Measurements from ENCODE around the gene TMEM130.

DNA sequence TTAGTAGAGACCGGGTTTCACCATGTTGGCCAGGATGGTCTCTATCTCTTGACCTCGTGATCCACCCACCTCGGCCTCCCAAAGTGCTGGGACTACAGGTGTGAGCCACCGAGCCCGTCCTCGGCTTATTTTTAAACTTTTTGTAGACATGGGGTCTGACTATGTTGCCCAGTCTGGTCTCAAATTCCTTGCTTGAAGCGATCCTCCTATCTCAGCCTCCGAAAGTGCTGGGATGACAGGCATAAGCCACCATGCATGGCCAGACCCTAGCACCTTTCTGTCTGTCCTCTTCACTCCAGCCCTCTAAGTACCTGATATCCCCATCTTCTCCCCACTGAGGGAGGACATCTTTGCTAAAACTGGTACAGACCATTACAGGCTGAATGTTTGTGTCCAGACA lies 41.4 kb downstream of the TMEM130 start:
- TF ChIP-seq, protein P1, sequence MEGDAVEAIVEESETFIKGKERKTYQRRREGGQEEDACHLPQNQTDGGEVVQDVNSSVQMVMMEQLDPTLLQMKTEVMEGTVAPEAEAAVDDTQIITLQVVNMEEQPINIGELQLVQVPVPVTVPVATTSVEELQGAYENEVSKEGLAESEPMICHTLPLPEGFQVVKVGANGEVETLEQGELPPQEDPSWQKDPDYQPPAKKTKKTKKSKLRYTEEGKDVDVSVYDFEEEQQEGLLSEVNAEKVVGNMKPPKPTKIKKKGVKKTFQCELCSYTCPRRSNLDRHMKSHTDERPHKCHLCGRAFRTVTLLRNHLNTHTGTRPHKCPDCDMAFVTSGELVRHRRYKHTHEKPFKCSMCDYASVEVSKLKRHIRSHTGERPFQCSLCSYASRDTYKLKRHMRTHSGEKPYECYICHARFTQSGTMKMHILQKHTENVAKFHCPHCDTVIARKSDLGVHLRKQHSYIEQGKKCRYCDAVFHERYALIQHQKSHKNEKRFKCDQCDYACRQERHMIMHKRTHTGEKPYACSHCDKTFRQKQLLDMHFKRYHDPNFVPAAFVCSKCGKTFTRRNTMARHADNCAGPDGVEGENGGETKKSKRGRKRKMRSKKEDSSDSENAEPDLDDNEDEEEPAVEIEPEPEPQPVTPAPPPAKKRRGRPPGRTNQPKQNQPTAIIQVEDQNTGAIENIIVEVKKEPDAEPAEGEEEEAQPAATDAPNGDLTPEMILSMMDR (IDR thresholded peaks at IDR 0.05; ENCODE audit: poor library complexity, severe bottlenecking) = no peak
- no peak for TF ChIP-seq EP300 (conservative IDR thresholded peaks at IDR 0.05; ENCODE audit: poor library complexity, severe bottlenecking)
- no peak for TF ChIP-seq POLR2AphosphoS5 (IDR thresholded peaks at IDR 0.05)
- no peak for TF ChIP-seq MXI1 (conservative IDR thresholded peaks at IDR 0.05; ENCODE audit: poor library complexity, severe bottlenecking)
- no peak for TF ChIP-seq EZH2 (IDR thresholded peaks at IDR 0.05; ENCODE audit: borderline replicate concordance, insufficient read depth, low read length, poor library complexity, severe bottlenecking)
- no peak for TF ChIP-seq SMC3 (conservative IDR thresholded peaks at IDR 0.05; ENCODE audit: poor library complexity)
- TF ChIP-seq, protein P2, sequence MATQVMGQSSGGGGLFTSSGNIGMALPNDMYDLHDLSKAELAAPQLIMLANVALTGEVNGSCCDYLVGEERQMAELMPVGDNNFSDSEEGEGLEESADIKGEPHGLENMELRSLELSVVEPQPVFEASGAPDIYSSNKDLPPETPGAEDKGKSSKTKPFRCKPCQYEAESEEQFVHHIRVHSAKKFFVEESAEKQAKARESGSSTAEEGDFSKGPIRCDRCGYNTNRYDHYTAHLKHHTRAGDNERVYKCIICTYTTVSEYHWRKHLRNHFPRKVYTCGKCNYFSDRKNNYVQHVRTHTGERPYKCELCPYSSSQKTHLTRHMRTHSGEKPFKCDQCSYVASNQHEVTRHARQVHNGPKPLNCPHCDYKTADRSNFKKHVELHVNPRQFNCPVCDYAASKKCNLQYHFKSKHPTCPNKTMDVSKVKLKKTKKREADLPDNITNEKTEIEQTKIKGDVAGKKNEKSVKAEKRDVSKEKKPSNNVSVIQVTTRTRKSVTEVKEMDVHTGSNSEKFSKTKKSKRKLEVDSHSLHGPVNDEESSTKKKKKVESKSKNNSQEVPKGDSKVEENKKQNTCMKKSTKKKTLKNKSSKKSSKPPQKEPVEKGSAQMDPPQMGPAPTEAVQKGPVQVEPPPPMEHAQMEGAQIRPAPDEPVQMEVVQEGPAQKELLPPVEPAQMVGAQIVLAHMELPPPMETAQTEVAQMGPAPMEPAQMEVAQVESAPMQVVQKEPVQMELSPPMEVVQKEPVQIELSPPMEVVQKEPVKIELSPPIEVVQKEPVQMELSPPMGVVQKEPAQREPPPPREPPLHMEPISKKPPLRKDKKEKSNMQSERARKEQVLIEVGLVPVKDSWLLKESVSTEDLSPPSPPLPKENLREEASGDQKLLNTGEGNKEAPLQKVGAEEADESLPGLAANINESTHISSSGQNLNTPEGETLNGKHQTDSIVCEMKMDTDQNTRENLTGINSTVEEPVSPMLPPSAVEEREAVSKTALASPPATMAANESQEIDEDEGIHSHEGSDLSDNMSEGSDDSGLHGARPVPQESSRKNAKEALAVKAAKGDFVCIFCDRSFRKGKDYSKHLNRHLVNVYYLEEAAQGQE (IDR thresholded peaks at IDR 0.05; ENCODE audit: borderline replicate concordance) = no peak

Measured in neural cell (in vitro differentiated cells).